ENCODE data around the gene MS4A18.

GRCh38 chr11:60764879-60765278 lies 40.4 kb downstream of the MS4A18 start:
- TF ChIP-seq POLR2A (IDR thresholded peaks at IDR 0.05; ENCODE audit: low read depth, low read length) (peak; percentile 47; the same call in 1 of the 2 replicates), POLR2AphosphoS5 (IDR thresholded peaks at IDR 0.05; ENCODE audit: low read depth, low read length) (peak; percentile 77; the same call in 1 of the 2 replicates)
